GM19193 (cell line): ENCODE results near the gene CLTCL1.

Experiments used
- POLR2A ChIP-seq: IDR thresholded peaks from 4 replicates; pipeline ENCODE4 v1.6.1; 2011; ENCODE audit not compliant: insufficient read depth, insufficient read length; ENCODE audit errors: extremely low read depth

CLTCL1 gene

GRCh38 chr22:19212302-19212870 lies 79.1 kb downstream of the CLTCL1 start:
- TF ChIP-seq POLR2A: no peak

- TF ChIP-seq POLR2A: no peak
Measured at GRCh38 chr22:19210188-19210587, 81.3 kb downstream of the CLTCL1 start.

GRCh38 chr22:19208287-19208847 lies 83.2 kb downstream of the CLTCL1 start:
- TF ChIP-seq POLR2A: no peak

GRCh38 chr22:19207884-19208283 lies 83.6 kb downstream of the CLTCL1 start:
- no peak for TF ChIP-seq POLR2A

- TF ChIP-seq POLR2A: no peak
Measured at GRCh38 chr22:19207401-19207808, 84.1 kb downstream of the CLTCL1 start.

- TF ChIP-seq POLR2A: no peak
Measured at GRCh38 chr22:19206287-19206686, 85.2 kb downstream of the CLTCL1 start.

GRCh38 chr22:19204640-19205039 lies 86.9 kb downstream of the CLTCL1 start:
- no peak for TF ChIP-seq POLR2A

- no peak for TF ChIP-seq POLR2A
Measured at GRCh38 chr22:19203834-19204233, 87.7 kb downstream of the CLTCL1 start.

GRCh38 chr22:19201869-19202798 lies 89.4 kb downstream of the CLTCL1 start:
- TF ChIP-seq POLR2A: no peak

GRCh38 chr22:19201130-19201868 lies 90.2 kb downstream of the CLTCL1 start:
- TF ChIP-seq POLR2A: no peak

GRCh38 chr22:19199479-19199878 lies 92.0 kb downstream of the CLTCL1 start:
- TF ChIP-seq POLR2A: no peak

- no peak for TF ChIP-seq POLR2A
Measured at GRCh38 chr22:19197997-19198865, 93.3 kb downstream of the CLTCL1 start.

GRCh38 chr22:19196841-19197612 lies 94.5 kb downstream of the CLTCL1 start:
- TF ChIP-seq POLR2A: no peak
